Activated CD4-positive, alpha-beta T cell treated with anti-CD3 and anti-CD28 coated beads, Interleukin-2, Interleukin-6, amounts not matched to agents 100 ng/mL and 50 ng/mL, durations not matched to agents 16 hours and 8 hours (primary cell): ENCODE data around the gene NUDT4.
"Not testable (repeated sequence)": the region's sequence is repeated elsewhere in the genome, so short reads cannot be mapped to it uniquely, and the experiment has no call there.

Source experiments
- DNase-seq: peaks from one replicate; pipeline ENCODE4 v3.0.0-alpha.2; 2020

NUDT4 gene

GRCh38 chr12:93432031-93432430 lies 54.3 kb downstream of the NUDT4 start:
- DNase-seq, result not testable (repeated sequence)

GRCh38 chr12:93434256-93434865 lies 56.6 kb downstream of the NUDT4 start:
- no peak for DNase-seq

GRCh38 chr12:93438266-93439050 lies 60.7 kb downstream of the NUDT4 start:
- DNase-seq, result no peak

GRCh38 chr12:93440043-93440835 lies 62.5 kb downstream of the NUDT4 start:
- DNase-seq, result no peak

- DNase-seq, result peak; percentile 53
Measured at GRCh38 chr12:93441081-93441616, 63.4 kb downstream of the NUDT4 start.

GRCh38 chr12:93441617-93442410 lies 64.1 kb downstream of the NUDT4 start, which contains the start of gene UBE2N:
TSS of gene UBE2N (minus strand) at chr12:93441947. CDS start at chr12:93441884, 63 bp downstream.
- peak; percentile 97 for DNase-seq

- DNase-seq, result no peak
Measured at GRCh38 chr12:93442411-93443340, 65.0 kb downstream of the NUDT4 start.

- DNase-seq, result no peak
Measured at GRCh38 chr12:93443576-93443975, 65.9 kb downstream of the NUDT4 start.

GRCh38 chr12:93447555-93448290 lies 70.0 kb downstream of the NUDT4 start:
- no peak for DNase-seq

GRCh38 chr12:93448796-93449195 lies 71.1 kb downstream of the NUDT4 start:
- no peak for DNase-seq

GRCh38 chr12:93449277-93449676 lies 71.6 kb downstream of the NUDT4 start:
- DNase-seq, result no peak

GRCh38 chr12:93451423-93452158 lies 73.9 kb downstream of the NUDT4 start:
- DNase-seq, result no peak

GRCh38 chr12:93453633-93454032 lies 75.9 kb downstream of the NUDT4 start:
- no peak for DNase-seq

GRCh38 chr12:93456077-93456476 lies 78.4 kb downstream of the NUDT4 start:
- no peak for DNase-seq
